GM12875 (cell line): ENCODE results near the gene YPEL3.
A peak's percentile ranks its signal among the peaks of the same experiment; 100 is the strongest.

Source experiments
- H3K4me3 ChIP-seq: one replicate; pipeline ENCODE4 v1.5.1; 2011; ENCODE audit warnings: low read depth, low read length, control low read depth
- CTCF ChIP-seq: IDR thresholded peaks from 2 replicates; pipeline ENCODE4 v1.5.1; 2011; ENCODE audit warnings: low read depth, mild to moderate bottlenecking, control low read depth, inconsistent platforms, low read length, moderate library complexity, borderline replicate concordance; ENCODE audit not compliant: insufficient read depth

YPEL3 gene

GRCh38 chr16:30095166-30096078, 591 bp downstream of the YPEL3 start:
- peak overlapping the region; percentile 35 for H3K4me3 ChIP-seq
- TF ChIP-seq CTCF, result no peak

- peak overlapping the region; percentile 35 for H3K4me3 ChIP-seq
- no peak for TF ChIP-seq CTCF
Observed at GRCh38 chr16:30094541-30095165, 1.4 kb downstream of the YPEL3 start.

- TF ChIP-seq CTCF, result peak; percentile 92
- H3K4me3 ChIP-seq, result peak overlapping the region; percentile 54
Observed at GRCh38 chr16:30092373-30093010, 3.5 kb downstream of the YPEL3 start.

- peak; percentile 91 for TF ChIP-seq CTCF
- H3K4me3 ChIP-seq, result peak within 1 kb of the TSS; percentile 54
Observed at GRCh38 chr16:30091474-30092372, 4.3 kb downstream of the YPEL3 start, which contains the start of gene TBX6. TBX6 (minus strand) TSS chr16:30091924; CDS start chr16:30091193, 731 bp downstream.

GRCh38 chr16:30090610-30091331, 5.2 kb downstream of the YPEL3 start:
- H3K4me3 ChIP-seq, result no peak overlapping the region

More at GRCh38 chr16:30090610-30091331, 5.2 kb downstream of the YPEL3 start:
- no peak for TF ChIP-seq CTCF
